HEK293 (cell line): ENCODE results near the gene MACROH2A2.

ENCODE experiments used
- CTCF ChIA-PET: fragments of 350-600 bp; formaldehyde crosslinking; extraction: SDS; loops from one replicate; lab custom pipeline; 2021; ENCODE audit warnings: antibody characterized with exemption; lab: Yijun Ruan, JAX
- POLR2A ChIA-PET: fragments of 300-600 bp; formaldehyde crosslinking; extraction: SDS; loops from one replicate; lab custom pipeline; 2020; ENCODE audit warnings: antibody characterized with exemption, inconsistent platforms; lab: Yijun Ruan, JAX
- H3K27ac ChIP-seq: fragments of 200-500 bp; sonication (Bioruptor generic); 2 replicates; pipeline ENCODE4 v1.5.1; 2014; ENCODE audit warnings: low read depth, low read length, control low read depth, inconsistent platforms; ENCODE audit errors: extremely low read depth
- H3K36me3 ChIP-seq, 2 experiments: fragments of 200-500 bp in 1 of 2; sonication (Bioruptor generic) in 1 of 2; 1 replicate in 1 of 2; 2 replicates in 1 of 2; pipeline ENCODE4 v1.5.1; 2014 to 2017; ENCODE audit warnings: inconsistent platforms in 2 of 2, low read length in 2 of 2; ENCODE audit not compliant: control insufficient read depth in 2 of 2, insufficient read depth in 1 of 2
- H3K4me1 ChIP-seq: fragments of 200-500 bp; sonication (Bioruptor generic); 2 replicates; pipeline ENCODE4 v1.5.1; 2014; ENCODE audit warnings: mild to moderate bottlenecking, low read length, inconsistent platforms; ENCODE audit not compliant: control insufficient read depth, insufficient read depth
- H3K4me3 ChIP-seq: 2 replicates; pipeline ENCODE4 v1.5.1; 2011; ENCODE audit warnings: low read depth, mild to moderate bottlenecking, control low read depth, low read length, moderate library complexity
- H3K9me3 ChIP-seq: fragments of 200-500 bp; sonication (Bioruptor generic); 2 replicates; pipeline ENCODE4 v1.5.1; 2014; ENCODE audit warnings: low read depth, low read length, inconsistent platforms; ENCODE audit not compliant: control insufficient read depth, insufficient read depth
- FEZF1 ChIP-seq: fragments of 450-650 bp; formaldehyde crosslinking; IDR thresholded peaks from 2 replicates; pipeline ENCODE4 v1.5.1; 2016; ENCODE audit warnings: missing biosample characterization, missing genetic modification characterization
- HOXC10 ChIP-seq: sonication (generic); formaldehyde crosslinking; IDR thresholded peaks from 2 replicates; pipeline ENCODE4 v1.8.1; 2023; ENCODE audit warnings: mild to moderate bottlenecking, missing genetic modification reagents
- IKZF3 ChIP-seq: fragments of 450-650 bp; IDR thresholded peaks from 2 replicates; pipeline ENCODE4 v1.5.0; 2018; ENCODE audit warnings: missing biosample characterization, mild to moderate bottlenecking, missing genetic modification characterization, moderate library complexity
- KLF16 ChIP-seq: fragments of 450-650 bp; formaldehyde crosslinking; IDR thresholded peaks from 2 replicates; pipeline ENCODE4 v1.5.1; 2017; ENCODE audit warnings: missing biosample characterization, missing genetic modification characterization
- TCF7L2 ChIP-seq: IDR thresholded peaks from 2 replicates; pipeline ENCODE4 v1.6.1; 2011; ENCODE audit warnings: low read depth, mild to moderate bottlenecking, inconsistent platforms, low read length, moderate library complexity, borderline replicate concordance
- YY2 ChIP-seq: fragments of 450-650 bp; formaldehyde crosslinking; IDR thresholded peaks from 2 replicates; pipeline ENCODE4 v1.5.1; 2016; ENCODE audit warnings: missing biosample characterization, missing genetic modification characterization
- ZNF121 ChIP-seq: fragments of 450-650 bp; formaldehyde crosslinking; IDR thresholded peaks from 2 replicates; pipeline ENCODE4 v1.5.1; 2016; ENCODE audit warnings: missing biosample characterization, missing genetic modification characterization
- ZNF19 ChIP-seq: fragments of 450-650 bp; formaldehyde crosslinking; IDR thresholded peaks from 2 replicates; pipeline ENCODE4; 2016; ENCODE audit warnings: missing biosample characterization, missing genetic modification characterization, low read depth
- ZNF248 ChIP-seq: fragments of 450-650 bp; formaldehyde crosslinking; IDR thresholded peaks from 2 replicates; pipeline ENCODE4 v1.5.1; 2017; ENCODE audit warnings: missing biosample characterization, missing genetic modification characterization
- ZNF391 ChIP-seq: fragments of 450-650 bp; formaldehyde crosslinking; IDR thresholded peaks from 2 replicates; pipeline ENCODE4 v1.5.1; 2016; ENCODE audit warnings: low read depth, missing biosample characterization, missing genetic modification characterization, borderline replicate concordance
- ZNF600 ChIP-seq: fragments of 450-650 bp; formaldehyde crosslinking; IDR thresholded peaks from 2 replicates; pipeline ENCODE4 v1.5.1; 2016; ENCODE audit warnings: missing biosample characterization, missing genetic modification characterization
- ZNF621 ChIP-seq: fragments of 450-650 bp; formaldehyde crosslinking; IDR thresholded peaks from 2 replicates; pipeline ENCODE4 v1.5.1; 2017; ENCODE audit warnings: missing biosample characterization, missing genetic modification characterization
- ZNF654 ChIP-seq: fragments of 450-650 bp; formaldehyde crosslinking; IDR thresholded peaks from 2 replicates; pipeline ENCODE4 v1.5.1; 2016; ENCODE audit warnings: low read depth, missing biosample characterization, missing genetic modification characterization
- ZNF701 ChIP-seq: fragments of 450-650 bp; formaldehyde crosslinking; IDR thresholded peaks from 2 replicates; pipeline ENCODE4 v1.5.1; 2016; ENCODE audit warnings: missing biosample characterization, missing genetic modification characterization
- ZNF768 ChIP-seq: fragments of 450-650 bp; formaldehyde crosslinking; IDR thresholded peaks from 2 replicates; pipeline ENCODE4 v1.5.1; 2018; ENCODE audit warnings: missing biosample characterization, mild to moderate bottlenecking, missing genetic modification characterization
- ZNF837 ChIP-seq: fragments of 450-650 bp; formaldehyde crosslinking; IDR thresholded peaks from 2 replicates; pipeline ENCODE4 v1.5.1; 2016; ENCODE audit warnings: missing biosample characterization, missing genetic modification characterization
- ZNF843 ChIP-seq: fragments of 450-650 bp; formaldehyde crosslinking; IDR thresholded peaks from 2 replicates; pipeline ENCODE4 v1.5.1; 2016; ENCODE audit warnings: missing biosample characterization, missing genetic modification characterization
- TF ChIP-seq, protein P1 (sequence below): fragments of 450-650 bp; formaldehyde crosslinking; IDR thresholded peaks from 2 replicates; pipeline ENCODE4 v1.5.1; 2017; ENCODE audit warnings: missing biosample characterization, missing genetic modification characterization
- TF ChIP-seq, protein P2 (sequence below): fragments of 450-650 bp; formaldehyde crosslinking; IDR thresholded peaks from 2 replicates; pipeline ENCODE4 v1.5.1; 2016; ENCODE audit warnings: missing biosample characterization, missing genetic modification characterization
- TF ChIP-seq, protein P3 (sequence below): fragments of 450-650 bp; formaldehyde crosslinking; IDR thresholded peaks from 2 replicates; pipeline ENCODE4 v1.5.1; 2016; ENCODE audit warnings: missing biosample characterization, missing genetic modification characterization
- TF ChIP-seq, protein P4 (sequence below): fragments of 450-650 bp; formaldehyde crosslinking; IDR thresholded peaks from 2 replicates; pipeline ENCODE4 v1.5.1; 2016; ENCODE audit warnings: missing biosample characterization, missing genetic modification characterization
- TF ChIP-seq, protein P5 (sequence below): fragments of 450-650 bp; IDR thresholded peaks from 2 replicates; pipeline ENCODE4 v1.5.1; 2018; ENCODE audit warnings: missing biosample characterization, missing genetic modification characterization

MACROH2A2 gene

DNA sequence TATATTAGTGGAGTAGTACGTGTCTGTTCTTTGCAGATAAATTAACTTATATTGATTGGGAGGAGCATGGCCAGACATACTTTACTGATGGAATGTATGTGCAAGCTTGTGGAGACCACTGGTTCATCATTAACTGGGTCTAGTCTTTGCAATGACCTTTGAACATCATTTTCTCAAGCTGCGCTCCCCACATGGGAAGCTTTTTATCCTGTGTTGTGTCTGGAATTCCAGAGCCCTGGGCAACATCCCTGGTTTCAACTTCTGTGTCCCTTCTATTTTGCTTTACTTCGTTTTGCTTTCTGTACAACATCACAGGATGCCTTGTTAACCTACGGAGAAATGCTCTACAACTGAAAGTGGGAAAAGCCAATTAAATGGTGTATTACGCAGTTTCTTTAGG is 38.3 kb downstream of the MACROH2A2 start (continued):
- TF ChIP-seq, protein P1, sequence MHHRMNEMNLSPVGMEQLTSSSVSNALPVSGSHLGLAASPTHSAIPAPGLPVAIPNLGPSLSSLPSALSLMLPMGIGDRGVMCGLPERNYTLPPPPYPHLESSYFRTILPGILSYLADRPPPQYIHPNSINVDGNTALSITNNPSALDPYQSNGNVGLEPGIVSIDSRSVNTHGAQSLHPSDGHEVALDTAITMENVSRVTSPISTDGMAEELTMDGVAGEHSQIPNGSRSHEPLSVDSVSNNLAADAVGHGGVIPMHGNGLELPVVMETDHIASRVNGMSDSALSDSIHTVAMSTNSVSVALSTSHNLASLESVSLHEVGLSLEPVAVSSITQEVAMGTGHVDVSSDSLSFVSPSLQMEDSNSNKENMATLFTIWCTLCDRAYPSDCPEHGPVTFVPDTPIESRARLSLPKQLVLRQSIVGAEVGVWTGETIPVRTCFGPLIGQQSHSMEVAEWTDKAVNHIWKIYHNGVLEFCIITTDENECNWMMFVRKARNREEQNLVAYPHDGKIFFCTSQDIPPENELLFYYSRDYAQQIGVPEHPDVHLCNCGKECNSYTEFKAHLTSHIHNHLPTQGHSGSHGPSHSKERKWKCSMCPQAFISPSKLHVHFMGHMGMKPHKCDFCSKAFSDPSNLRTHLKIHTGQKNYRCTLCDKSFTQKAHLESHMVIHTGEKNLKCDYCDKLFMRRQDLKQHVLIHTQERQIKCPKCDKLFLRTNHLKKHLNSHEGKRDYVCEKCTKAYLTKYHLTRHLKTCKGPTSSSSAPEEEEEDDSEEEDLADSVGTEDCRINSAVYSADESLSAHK (tag by site-specific recombination), result no peak
- no peak for TF ChIP-seq ZNF654

DNA sequence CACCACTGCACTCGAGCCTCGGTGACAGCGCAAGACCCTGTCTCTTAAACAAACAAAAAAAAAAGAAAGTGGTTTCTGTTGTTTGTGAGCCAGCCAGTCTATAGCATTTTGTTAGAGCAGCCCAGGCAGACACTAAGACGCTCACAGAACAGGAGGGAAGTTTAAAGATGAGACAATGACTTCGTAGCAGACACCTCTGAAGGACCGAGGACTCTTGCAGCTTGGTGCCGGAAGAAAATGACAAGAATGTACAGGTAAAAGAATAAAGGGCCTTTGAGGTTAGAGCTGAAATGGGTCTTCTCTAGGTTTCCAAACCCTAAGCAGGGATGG is 39.7 kb downstream of the MACROH2A2 start:
- no peak for TF ChIP-seq HOXC10 (CRISPR knock-in tag)
- TF ChIP-seq KLF16 (tag by site-specific recombination), result no peak
- TF ChIP-seq ZNF768 (tag by site-specific recombination), result no peak
- TF ChIP-seq ZNF654, result no peak
- TF ChIP-seq, protein P2, sequence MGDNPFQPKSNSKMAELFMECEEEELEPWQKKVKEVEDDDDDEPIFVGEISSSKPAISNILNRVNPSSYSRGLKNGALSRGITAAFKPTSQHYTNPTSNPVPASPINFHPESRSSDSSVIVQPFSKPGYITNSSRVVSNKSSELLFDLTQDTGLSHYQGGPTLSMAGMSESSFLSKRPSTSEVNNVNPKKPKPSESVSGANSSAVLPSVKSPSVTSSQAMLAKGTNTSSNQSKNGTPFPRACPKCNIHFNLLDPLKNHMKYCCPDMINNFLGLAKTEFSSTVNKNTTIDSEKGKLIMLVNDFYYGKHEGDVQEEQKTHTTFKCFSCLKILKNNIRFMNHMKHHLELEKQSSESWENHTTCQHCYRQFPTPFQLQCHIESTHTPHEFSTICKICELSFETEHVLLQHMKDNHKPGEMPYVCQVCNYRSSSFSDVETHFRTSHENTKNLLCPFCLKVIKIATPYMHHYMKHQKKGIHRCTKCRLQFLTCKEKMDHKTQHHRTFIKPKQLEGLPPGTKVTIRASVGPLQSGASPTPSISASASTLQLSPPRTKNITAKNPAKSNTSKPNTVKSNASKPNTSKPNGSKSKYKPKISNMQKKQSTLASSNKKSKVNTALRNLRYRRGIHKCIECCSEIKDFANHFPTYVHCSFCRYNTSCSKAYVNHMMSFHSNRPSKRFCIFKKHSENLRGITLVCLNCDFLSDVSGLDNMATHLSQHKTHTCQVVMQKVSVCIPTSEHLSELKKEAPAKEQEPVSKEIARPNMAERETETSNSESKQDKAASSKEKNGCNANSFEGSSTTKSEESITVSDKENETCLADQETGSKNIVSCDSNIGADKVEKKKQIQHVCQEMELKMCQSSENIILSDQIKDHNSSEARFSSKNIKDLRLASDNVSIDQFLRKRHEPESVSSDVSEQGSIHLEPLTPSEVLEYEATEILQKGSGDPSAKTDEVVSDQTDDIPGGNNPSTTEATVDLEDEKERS (tag by site-specific recombination), result no peak
- no peak for TF ChIP-seq ZNF19 (tag by site-specific recombination)
- TF ChIP-seq ZNF121 (tag by site-specific recombination), result no peak
- TF ChIP-seq, protein P3, sequence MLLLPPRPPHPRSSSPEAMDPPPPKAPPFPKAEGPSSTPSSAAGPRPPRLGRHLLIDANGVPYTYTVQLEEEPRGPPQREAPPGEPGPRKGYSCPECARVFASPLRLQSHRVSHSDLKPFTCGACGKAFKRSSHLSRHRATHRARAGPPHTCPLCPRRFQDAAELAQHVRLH (tag by site-specific recombination), result no peak
- TF ChIP-seq, all 188 proteins: peak for 0
- ChIA-PET POLR2A (no interaction called here), CTCF (interaction anchor here (0.6 to 1.3 kb wide), 3 partner anchors 24 to 254 kb away, joined by 4 to 6 read pairs (median 4); partner anchors contain the start of gene TYSND1)
- Histone ChIP-seq H3K4me1 (no peaks in the 10 kb centered on the region), H3K4me3 (no peak overlapping the region), H3K36me3 (peaks cover 0 to 62% of the 10 kb centered on the region in 2 experiments), H3K9me3 (no peaks in the 10 kb centered on the region), H3K27ac (no peak overlapping the region)

DNA sequence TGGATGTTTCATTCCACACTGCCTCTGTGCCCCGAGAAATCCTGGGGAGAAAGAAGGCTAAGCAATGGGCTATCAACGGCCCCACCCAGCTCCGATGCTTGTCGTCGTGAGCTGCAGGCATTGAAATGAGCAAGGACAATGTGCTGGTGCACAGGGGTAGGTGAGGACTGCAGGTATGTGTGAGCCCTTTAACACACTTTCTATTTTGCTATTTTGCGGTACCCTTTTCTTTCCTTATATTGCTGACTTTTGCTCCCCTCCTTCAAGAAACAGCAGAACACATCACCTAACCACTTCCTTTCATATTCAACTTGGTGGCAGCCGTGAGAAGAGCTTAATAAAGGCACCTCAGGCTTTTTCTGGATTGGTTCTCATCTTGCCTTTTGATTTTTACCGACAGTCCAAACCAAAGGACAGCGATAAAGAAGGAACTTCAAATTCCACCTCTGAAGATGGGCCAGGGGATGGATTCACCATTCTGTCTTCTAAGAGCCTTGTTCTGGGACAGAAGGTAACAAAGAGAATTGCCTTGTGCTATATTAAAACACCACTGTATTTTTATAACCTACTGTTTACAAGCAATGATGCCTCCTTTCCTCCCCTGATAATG is 40.8 kb downstream of the MACROH2A2 start:
- no peak overlapping the region for H3K4me3 ChIP-seq
- H3K9me3 ChIP-seq, result no peaks in the 10 kb centered on the region
- ChIA-PET CTCF (interaction anchor here (1.0 to 1.6 kb wide), 4 partner anchors 13 to 53 kb away, joined by 3 to 6 read pairs (median 4); partner anchors contain the start of gene TYSND1), POLR2A (no interaction called here)
- peaks cover 6 to 64% of the 10 kb centered on the region in 2 experiments for H3K36me3 ChIP-seq
- H3K4me1 ChIP-seq, result no peaks in the 10 kb centered on the region
- no peak overlapping the region for H3K27ac ChIP-seq
- TF ChIP-seq IKZF3 (tag by site-specific recombination), result no peak

DNA sequence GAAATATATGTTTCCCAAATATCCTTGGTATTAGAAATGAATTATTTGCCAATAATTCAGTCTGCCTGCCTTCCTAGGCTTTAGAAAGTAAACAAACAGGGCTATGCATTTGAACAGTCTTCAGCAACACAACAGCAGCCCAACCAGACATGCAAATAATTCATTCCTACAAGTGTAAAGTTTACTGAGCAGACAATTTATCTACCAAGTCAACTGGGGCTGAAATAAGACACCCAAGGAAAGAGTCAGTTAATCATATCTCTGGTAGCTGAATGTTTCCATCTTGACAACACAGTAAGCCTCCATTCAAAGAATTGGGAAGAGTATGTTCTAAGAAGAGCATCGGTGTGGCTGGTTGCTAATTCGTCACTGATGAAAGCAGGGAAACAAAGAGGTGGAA is 41.6 kb downstream of the MACROH2A2 start:
- Histone ChIP-seq H3K27ac (no peak overlapping the region), H3K4me1 (no peaks in the 10 kb centered on the region), H3K4me3 (no peak overlapping the region), H3K9me3 (no peaks in the 10 kb centered on the region), H3K36me3 (peaks cover 6 to 72% of the 10 kb centered on the region in 2 experiments)
- POLR2A ChIA-PET, result no interaction called here
- CTCF ChIA-PET, result interaction anchor here (1.5 to 2.7 kb wide), 3 partner anchors 13 to 23 kb away, joined by 3 to 17 read pairs (median 5); no protein-coding TSS in a partner anchor
- no peak for TF ChIP-seq ZNF701 (tag by site-specific recombination)
- no peak for TF ChIP-seq ZNF837 (tag by site-specific recombination)
- TF ChIP-seq, protein P4, sequence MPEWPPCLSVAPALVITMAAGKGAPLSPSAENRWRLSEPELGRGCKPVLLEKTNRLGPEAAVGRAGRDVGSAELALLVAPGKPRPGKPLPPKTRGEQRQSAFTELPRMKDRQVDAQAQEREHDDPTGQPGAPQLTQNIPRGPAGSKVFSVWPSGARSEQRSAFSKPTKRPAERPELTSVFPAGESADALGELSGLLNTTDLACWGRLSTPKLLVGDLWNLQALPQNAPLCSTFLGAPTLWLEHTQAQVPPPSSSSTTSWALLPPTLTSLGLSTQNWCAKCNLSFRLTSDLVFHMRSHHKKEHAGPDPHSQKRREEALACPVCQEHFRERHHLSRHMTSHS (tag by site-specific recombination), result no peak
- TF ChIP-seq ZNF391 (tag by site-specific recombination), result no peak
- TF ChIP-seq ZNF621 (tag by site-specific recombination), result no peak
- TF ChIP-seq YY2 (tag by site-specific recombination), result no peak
- TF ChIP-seq TCF7L2, result no peak
- no peak for TF ChIP-seq HOXC10 (CRISPR knock-in tag)
- TF ChIP-seq ZNF843 (tag by site-specific recombination), result no peak
- TF ChIP-seq ZNF248 (tag by site-specific recombination), result no peak
- TF ChIP-seq ZNF600 (tag by site-specific recombination), result no peak
- TF ChIP-seq FEZF1, result no peak
- TF ChIP-seq, protein P5, sequence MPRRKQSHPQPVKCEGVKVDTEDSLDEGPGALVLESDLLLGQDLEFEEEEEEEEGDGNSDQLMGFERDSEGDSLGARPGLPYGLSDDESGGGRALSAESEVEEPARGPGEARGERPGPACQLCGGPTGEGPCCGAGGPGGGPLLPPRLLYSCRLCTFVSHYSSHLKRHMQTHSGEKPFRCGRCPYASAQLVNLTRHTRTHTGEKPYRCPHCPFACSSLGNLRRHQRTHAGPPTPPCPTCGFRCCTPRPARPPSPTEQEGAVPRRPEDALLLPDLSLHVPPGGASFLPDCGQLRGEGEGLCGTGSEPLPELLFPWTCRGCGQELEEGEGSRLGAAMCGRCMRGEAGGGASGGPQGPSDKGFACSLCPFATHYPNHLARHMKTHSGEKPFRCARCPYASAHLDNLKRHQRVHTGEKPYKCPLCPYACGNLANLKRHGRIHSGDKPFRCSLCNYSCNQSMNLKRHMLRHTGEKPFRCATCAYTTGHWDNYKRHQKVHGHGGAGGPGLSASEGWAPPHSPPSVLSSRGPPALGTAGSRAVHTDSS (tag by site-specific recombination), result no peak
